Islet of Langerhans (tissue), 1 donor: Measurements from ENCODE around the gene MRPS10.

Source experiments
- FAIRE-seq: peaks from one replicate; lab custom pipeline; 2011; peaks lifted over from hg19 to GRCh38; lab: Jason Lieb, UNC

Gene MRPS10

DNA sequence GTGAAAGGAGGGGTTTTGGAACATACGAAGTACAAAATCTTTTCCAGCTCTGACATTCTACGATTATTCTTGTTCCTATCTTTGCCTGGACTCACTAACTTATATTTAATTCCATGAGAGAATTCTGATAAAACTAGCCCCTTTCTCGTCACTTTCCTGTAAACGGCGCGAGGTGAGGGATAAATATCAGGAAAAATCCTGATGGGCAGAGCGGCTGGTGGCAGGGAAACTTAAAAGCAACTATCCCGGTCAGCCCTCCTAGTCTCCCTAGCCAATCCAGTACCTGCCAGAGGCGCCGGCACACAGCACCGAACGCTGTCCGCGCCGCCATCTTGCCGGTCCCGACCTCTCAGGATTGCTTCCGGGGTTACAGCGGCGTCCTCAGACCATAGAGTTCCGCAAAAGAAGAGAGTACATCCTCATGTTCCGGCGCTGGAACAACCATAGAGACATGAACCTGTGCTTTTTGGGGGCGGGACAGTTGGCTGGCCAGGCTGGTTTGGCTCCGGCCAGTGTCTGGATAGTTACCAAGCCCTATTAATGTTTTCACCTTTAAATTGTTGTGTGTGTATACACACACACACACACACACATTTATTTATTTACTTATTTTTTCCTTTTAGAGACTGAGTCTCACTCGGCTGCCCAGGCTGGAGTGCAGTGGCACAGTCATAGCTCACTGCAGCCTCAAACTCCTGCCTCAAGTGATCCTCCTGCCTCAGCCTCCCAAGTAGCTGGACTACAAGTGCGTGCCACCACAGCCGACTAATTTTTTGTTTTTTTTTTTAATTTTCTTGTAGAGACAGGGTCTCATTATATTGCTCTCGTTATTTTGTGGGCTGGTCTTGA is at the start of gene MRPS10:
TSS of gene MRPS10 (minus strand) at position 343 of the 849 bp plus-strand sequence. CDS start at position 331, 12 bp downstream.
- FAIRE-seq: peak; percentile 88

DNA sequence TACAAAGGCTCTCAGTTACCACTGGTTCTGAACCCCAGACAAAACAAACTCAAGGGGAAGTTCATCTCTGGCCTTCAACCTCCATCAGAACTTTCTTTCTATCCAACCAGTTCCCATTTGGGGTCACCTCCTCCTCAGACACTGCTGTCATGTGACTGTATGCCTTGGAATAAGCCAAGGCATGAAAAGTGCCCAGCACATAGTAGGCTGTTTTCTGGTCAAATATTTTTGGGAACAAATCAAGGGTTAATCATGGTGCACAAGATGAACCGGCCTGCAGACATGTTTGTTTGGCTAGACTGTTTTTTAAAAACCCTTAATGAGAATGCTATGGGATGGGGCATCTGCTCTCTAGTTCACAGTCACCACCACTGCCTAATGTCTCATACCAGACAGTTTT is 48.9 kb upstream of the MRPS10 start:
- no peak for FAIRE-seq

DNA sequence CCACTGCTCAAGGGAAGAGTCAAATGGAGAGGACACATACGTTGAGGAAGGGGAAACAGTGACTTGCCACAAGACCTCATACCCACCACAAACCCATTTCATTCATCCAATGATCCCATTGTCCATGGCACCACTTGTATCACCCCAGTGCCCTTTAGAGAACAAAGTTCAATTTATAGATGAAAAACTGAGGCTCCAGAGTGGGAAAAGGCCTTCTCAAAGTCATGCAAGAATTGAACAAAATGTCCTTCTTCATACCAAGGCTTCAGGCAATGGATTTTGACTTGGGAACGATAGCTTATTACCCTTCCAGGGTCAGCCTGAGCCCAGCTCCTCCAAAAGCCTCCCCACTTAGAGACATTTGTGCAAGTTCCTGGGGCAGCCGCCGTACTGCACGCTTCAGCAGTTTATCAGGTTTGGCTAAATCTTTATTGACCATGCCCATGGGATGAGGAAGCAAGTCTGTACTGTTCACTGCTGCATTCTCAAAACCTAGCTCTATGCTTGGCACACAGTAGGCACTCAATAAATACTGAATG is 47.3 kb upstream of the MRPS10 start:
- no peak for FAIRE-seq

DNA sequence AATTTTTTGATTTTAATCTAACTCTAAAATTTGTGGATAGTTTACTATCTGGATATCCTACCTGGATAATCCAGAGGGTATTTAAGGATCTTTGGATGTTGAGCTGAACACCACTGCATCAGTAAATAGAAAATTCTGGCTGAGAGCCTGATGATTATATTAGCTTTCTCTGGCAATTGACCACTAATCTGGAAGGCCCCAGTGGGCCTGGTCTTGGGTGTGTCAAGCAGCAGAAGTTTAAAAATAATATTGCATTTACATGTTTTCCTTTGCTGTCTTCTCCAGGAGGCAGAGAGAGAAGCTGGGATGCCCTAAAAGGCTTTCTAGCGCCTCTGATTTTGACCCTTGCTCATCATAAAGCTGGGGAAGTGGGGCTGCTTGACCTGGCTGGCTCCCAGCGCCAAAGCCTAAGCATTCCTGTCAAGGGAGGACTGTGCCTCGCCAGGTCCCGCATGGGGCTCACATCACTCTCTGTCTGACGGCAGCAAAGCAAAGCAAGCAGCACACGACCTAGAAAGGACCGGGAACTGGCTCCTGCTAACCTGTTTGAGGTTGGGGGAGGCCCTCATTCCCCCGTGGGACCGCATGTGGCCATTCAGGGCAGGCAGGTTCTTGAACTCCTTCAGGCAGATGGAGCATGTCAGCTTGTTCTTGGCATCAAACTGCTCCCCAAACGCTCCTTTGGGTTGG is 46.6 kb upstream of the MRPS10 start:
- FAIRE-seq: no peak

DNA sequence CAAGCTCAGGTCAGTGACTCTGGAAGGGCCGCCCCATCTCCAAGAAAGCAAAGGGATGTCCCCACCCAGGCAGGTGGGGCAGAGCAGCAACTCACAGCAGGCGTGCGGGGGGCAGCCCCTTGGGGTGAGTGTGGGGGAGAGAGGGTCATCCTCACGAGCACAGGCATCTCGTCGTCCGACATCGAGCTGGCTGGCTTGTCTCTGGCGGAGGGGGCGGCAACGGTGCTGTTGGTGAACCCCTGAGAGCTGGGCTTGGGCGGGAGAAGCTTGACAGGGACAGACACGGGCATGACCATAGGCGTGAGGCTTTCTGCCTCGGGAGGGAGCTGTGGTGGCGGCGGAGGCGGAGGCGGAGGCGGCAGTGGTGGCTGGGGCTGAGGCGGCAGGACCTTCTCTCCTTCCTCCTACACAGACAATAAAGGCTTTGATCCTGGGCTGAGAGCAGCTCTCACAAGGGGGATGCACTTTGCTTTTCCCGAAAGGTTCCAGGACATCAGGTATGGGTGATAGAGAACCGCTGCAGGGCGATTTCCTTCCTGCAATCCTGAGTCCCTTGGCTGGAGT is 45.6 kb upstream of the MRPS10 start:
- FAIRE-seq: no peak

DNA sequence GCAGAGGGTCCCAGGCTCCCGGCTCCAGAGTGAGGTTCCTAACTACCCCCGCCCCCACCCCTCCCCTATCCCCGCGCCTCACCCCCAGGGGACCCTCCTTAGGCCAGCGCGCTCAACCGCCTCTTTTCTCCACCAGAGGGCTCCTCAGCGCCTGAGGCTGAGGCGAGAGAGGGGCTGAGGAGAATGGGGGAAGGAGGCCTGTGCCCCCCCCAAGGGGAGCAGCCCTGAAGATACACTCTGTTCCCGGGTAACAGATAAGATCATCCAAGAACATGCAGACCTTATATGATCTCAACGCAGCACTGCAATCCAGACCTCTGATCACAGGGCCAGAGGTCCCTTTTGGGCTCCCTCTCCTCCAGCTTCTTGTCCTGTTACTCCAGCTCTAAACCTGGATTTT is 43.3 kb upstream of the MRPS10 start:
- FAIRE-seq: no peak

DNA sequence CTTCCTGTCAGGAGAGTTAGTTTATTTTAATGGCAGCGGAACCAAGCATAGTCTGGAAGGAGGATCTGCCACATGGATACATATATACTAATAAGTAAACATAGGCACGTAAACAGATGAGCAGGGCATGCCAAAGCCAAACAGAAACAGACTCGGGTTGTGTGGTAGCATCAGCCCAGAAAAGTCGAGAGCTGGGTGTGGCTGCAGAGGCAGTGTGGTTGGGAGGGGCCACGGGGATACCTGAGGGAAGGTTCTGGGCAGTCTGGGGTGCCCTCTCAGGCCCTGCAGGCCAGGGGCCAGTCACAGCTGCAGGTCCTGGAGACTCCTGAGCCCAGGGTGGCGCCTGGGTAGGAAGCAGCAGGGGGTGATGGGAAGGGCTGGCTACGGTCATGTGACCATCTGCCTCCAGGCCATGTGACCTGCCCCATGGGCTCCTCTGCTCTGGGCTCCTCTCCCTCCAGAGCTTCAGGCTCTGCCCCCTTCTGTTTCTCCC is 42.8 kb upstream of the MRPS10 start:
- no peak for FAIRE-seq

DNA sequence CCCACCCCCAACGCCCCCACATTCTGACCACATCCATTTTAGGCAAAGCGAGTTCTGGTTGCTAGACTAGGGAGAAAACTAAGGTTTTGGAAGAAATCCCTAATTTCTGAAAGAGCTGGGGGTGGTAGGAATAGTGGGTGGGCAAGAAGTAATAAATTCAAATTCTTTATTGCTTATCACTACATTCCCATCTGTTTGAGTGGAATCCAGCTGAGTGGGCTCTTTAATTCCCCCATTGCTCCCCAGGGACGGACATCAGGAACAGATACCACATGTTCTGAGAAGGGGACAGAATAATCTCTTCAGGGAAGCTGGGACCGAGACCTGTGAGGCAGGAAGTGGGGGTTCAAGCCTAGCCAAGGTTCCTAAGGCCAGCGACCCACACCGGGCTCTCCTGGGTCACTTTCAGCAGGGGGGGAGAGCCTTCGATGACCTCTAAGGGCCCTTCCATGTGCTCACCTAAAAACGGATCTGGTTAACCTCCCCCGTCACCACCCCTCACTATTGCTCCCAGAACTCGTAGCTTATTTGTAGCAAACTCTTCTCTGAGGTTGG is 42.3 kb upstream of the MRPS10 start:
- no peak for FAIRE-seq

DNA sequence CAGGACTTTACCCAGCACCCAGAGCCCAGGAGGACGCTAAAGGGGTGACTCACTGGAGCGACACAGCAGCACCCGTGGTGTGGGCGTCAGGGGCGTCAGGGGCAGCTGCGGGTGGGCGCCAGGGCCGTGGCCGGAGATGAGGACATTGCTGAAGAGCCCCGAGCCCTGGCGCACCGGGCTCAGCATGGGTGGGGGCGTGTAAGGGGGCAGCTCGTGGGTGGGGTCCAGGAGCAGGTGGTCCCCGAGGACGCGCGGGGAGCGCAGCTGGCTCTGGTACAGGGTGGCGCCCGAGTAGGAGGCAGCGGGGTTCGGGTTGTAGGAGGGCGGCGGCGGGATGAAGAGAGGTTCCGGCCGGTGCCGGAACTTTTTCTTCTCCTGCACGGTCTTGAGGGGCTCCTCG is 41.6 kb upstream of the MRPS10 start:
- no peak for FAIRE-seq

DNA sequence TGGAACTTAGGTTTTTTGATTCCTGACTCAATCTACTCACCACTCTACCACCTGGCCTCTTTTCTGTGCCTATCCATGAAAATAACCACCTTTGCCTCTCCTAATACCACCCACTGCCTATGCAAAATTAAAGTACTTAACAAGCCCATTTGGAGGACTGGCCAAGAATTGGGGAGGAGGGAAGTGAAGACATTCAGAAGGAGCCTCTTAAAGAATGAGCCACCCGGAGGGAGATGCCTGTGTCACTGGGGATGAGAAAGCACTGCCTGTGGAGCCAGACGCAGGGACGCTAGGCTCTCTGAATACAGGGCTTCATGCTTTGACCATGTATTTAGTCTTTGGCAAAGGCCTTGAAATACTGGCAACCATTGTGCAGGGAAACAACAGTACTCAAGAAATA is 40.0 kb upstream of the MRPS10 start:
- FAIRE-seq: no peak

DNA sequence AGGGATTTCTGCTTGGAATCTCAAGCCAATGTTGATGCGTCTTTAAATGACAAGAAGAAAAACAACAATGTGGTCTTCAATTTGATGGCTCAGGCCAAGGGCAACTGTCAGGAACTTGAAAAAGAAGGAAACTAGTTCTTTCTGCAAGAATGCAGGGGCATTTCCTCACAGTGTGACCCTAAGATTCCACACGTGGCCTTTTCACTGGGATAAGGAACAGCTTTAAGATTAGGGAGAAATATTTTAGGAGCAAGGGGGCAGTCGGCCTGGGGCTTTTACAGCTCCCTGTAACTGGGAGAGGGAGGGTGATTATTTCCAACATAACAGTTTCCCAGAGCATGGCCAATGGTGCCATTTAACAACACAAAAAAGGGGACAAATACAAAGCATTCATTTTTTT is 39.4 kb upstream of the MRPS10 start:
- FAIRE-seq: no peak

DNA sequence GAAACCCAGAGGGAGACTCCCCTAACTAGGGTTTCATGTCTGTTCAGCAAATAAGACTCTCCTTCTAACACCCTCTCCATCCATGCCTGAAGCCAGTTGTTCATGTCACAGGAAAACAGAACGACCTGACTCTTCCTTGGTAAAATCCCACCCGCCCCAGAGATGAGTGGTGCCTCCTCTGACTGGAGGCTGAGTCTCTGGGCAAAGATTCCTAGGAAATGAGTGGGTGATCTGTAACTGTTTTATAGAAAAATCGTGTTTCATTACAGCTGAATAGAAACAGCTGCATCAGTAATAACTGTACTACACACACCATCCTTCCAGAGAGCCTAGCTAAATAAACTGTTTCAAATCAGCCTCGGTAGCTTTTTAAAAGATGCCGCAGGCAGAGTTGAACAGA is 37.4 kb upstream of the MRPS10 start:
- no peak for FAIRE-seq

DNA sequence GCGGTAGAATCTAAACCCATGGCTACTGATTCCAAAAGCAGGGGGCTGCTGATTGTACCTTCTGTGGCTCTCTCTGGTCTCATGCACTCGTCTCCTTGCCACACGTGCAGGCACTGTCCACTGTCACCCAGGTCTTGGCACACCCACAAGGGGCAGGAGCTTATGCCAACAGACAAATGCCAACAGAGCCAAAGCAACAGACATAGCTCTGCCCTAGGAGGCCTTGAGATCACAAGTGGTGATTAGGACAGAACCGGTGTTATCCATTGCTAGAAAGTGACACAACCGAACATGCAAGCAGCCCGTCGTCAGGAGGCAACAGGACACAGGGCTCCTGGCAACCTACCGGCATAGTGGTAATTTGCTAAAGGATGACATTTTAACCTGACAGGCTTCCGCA is 36.8 kb upstream of the MRPS10 start:
- FAIRE-seq: no peak

DNA sequence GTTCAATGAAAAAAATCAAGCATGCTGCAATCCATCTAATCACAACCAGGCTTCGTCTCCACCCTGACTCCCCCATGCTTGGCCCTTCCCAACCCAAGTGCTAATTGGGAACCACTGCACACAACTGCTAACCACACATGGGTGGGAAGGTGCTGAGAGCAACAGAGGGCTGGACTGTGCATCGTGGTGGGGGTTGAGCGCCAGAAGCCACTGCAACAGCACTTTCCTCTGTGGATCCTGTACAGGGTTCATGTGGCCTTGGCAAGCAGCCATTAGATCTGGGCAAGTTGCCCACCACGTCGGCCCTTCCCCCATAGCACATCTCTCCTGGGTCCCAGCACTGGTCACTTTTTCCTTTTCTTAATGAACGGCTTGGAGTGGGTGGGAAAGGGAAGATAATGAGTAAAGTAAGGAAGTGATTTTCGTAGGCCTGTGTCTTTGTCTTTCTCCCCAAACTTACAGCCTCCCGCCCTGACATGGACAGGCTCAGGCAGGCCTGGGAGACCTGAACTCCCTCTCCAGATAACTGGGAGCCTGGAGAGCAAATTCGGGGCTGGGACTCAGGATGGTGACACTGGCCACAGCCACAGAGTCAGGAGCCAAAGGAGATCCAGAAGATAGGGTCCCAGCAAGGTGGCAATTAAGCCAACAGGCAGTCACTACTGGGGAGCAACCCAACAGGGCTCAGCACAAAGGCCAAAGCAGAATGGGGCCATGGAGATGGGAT is 34.4 kb upstream of the MRPS10 start:
- FAIRE-seq: no peak

DNA sequence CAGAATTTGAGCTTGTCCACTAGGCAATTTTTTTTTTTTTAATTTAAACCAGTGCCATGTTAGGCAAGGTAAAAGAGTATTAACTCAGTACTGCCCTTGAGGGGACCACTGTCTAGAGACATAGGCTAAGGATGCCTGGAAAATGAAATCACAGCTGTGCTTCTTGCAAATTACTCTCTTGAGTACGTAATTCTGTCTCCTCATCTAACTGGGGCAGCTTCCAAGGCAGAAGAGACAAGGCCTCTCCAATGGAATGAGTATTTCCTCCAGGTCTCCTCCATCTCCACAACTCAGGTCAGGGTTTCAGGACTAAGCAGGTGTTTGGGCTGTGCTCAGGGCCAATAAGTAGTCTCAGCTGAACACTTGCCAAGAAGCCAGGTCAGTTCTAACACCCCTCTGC is 33.8 kb upstream of the MRPS10 start:
- no peak for FAIRE-seq

DNA sequence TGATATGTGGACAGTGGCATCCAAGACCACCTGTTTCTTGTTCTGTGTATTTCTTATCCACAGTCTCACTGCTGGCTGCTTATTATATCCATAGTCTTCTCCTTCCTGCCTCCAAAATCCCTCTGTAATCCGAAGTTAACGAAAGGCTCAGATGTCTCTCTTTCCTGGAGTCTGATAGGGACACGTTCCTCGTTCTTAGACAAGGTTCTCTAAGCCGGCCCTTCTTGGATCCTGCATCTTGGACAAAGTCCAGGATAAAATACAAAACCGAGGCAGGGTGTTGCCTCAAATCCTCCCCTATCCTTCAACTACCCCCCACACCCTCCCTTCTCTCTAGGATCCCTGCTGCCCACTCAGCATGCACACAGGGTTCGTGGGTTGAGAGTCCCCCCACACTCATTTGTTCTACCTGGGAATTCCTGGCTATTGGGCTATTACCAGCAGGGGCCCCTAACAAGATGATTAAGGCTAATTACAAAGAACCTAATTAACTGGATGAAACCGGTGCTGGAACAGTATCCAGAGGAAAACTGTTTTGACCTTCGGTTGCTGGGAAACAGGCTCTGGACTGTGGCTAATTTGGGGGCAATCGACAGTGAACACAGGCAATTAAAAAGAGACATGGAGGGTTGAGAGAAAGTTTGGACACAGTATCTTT is 32.7 kb upstream of the MRPS10 start:
- no peak for FAIRE-seq

DNA sequence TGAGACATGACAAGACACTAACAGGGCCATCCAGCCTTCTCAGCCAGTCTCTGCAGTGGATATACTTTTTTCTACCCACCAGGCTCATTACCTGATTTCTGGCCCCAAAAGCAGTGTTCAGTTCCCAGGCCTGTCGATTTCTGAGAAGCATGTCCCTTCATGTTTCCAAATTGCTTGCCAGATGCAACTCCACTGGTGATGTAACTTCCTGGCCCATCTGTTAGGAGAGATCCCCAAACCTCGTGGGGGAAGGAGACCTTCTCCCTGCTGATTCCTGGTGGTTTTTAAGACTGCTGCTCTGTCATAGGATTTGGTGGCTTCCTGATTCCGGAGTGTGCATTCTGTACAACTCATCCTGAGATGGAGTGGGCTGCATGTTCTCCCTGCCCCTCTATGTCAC is 31.6 kb upstream of the MRPS10 start:
- FAIRE-seq: no peak

DNA sequence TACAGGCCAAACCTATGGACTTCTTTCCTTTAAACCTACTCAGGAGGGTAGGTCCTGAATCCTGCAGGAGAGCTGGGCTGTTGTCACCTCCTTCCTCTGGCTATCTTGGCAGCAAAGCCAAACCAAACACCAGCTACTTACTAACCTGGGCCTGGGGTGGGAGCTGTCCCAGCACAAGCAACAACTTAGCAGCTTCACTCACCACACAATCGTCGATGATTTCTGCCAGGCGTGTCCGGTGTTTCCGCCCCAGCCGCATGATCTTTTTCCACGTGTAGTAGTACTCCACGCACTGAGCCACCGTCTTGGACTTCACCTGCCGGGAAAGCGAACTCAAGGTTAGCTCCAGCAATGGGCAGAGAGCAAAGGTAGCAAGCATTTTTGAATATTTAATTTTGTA is 25.4 kb upstream of the MRPS10 start:
- no peak for FAIRE-seq

DNA sequence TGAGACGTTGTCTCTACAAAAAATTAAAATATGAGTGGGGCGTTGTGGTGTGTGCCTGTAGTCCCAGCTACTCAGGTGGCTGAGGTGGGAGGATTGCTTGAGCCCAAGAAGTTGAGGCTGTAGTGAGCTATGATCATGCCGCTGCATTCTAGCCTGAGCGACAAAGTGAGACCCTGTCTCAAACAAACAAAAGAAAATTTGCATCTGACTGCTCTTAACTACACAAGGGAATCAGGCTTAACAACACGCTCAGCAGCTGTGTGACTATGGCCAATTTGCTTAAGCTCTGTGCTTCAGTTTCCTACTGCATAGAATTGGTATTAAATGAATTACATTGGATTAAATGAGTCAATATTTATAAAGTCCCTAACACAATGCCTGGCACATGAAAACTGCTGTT is 24.3 kb upstream of the MRPS10 start:
- FAIRE-seq: no peak

DNA sequence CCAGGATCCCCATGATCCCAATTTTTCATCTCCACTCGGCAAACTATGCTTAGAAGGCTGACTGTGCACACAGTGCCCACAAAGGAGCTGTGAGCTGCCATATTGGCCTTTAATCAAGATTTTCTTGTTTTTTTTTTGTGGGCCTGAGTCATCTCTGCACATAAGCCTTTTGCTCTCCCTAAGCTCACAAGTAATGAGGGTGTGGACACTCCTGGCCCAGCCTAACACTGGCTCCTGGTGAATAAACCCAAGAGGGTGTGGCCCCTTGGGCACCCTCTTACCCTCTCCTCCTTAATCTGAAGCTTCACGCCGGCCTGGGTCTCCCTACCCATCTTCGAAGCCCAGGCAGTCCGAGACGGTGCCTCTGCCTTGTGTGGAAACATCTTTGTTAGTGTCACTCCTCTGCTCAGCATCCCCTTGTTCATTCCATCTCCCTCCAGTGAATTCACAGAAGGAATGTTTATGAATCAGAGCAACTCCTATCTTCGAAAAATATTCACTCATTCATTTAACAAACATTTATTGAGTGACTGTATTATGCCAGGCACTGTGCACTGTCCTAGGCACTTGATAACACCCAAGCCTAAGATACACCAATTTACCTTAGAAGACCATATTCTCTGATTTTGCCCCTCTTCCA is 22.2 kb upstream of the MRPS10 start:
- FAIRE-seq: no peak

DNA sequence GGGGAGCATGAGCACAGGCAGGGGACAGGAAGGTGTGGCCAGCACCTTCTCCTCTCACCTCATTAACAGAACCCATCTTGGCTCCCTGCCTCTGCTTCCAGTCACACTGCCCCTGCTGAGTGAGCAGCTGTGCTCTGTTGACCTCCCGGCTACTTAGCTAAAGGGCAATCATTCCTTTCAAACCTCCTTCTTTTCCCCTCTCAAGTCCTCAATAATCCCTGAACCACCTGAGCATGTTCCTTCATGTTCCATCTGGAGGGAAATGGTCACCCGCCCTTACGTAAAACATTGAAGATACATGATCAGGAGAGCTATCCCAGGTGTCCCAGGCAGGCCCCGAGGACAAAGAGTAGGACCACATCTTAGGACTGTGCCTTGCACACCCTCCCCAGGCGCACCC is 21.7 kb upstream of the MRPS10 start:
- no peak for FAIRE-seq
